DMS 273 (cell line): ENCODE measurements around the gene SASH1.

Experiments used
- DNase-seq: peaks from one replicate; lab custom pipeline; 2025; ENCODE audit not compliant: unreplicated experiment; lab: John Stamatoyannopoulos, UW

Gene SASH1

GRCh38 chr6:148516617-148517016, 174.0 kb downstream of the SASH1 start:
- no peak for DNase-seq

GRCh38 chr6:148517470-148517869, 174.8 kb downstream of the SASH1 start:
- no peak for DNase-seq

DNA sequence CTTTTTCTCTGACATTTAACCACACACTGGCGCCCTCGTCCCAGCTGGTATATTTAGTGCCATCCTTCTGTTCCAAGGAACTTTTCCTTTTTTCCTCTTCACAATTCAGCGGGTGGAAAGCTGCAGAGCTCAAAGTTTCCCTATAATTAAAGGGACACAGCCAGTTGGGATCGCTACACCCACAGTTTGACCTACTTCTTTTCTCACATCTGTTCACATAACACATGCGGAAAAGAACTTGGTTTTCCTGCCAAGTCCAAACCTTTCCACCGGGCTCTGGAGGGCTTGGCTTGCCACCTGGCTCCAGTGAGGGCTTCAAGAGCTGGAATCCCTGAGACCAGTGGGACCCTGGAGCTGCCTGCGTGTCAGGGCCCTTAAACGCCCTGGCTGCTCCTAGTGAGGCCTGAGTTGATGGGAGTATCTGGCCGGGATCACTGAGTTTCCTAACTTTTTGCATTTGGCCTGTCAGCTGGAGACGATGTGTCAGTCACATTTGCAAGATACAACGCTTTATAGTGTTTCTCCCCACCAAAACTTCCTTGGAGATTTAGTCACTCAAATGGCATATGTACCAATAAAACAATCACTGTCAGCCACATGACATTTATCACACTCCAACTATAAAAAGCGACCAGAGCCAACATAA, 176.0 kb downstream of the SASH1 start:
- DNase-seq = peak; percentile 88

DNA sequence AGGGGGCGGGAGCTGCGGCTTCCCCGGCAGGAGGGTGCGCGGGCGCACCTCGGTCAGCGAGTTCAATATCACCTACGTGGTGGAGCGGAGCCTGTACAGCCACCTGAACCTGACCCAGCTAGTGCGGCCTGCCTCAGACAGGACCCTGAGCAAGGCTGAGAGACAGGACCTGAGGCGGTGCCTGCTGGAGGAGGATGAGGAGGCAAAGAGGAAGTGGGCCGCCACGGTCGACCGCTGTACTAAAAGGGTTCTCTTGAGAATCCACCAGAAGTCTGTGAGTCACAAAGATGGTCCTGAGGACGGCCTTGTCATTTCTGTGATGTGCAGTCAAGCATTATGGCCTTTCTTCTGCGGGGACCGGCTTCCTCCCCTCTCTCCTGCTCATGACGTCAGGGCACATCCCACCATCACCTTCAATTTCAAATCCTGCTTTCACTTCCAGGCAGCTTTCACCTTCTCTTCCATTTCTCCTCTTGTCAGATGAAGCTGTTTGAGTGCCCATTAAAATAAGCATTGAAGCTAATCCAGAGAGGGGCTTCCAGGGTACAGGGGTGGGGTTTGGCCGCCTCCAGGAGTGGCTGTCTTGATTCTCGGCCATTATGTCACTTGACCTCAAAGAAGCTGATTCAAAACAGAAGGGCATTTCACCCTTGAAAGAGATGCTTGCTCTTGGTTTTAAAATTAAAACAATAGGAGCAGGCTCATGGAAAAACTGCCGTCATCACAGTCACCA, 177.6 kb downstream of the SASH1 start:
- DNase-seq = no peak

GRCh38 chr6:148521158-148521557, 178.5 kb downstream of the SASH1 start:
- DNase-seq = no peak

- no peak for DNase-seq
Measured at GRCh38 chr6:148521586-148521985, 178.9 kb downstream of the SASH1 start.

GRCh38 chr6:148523048-148523447, 180.4 kb downstream of the SASH1 start:
- no peak for DNase-seq

- no peak for DNase-seq
Measured at GRCh38 chr6:148523551-148523950, 180.9 kb downstream of the SASH1 start.

DNA sequence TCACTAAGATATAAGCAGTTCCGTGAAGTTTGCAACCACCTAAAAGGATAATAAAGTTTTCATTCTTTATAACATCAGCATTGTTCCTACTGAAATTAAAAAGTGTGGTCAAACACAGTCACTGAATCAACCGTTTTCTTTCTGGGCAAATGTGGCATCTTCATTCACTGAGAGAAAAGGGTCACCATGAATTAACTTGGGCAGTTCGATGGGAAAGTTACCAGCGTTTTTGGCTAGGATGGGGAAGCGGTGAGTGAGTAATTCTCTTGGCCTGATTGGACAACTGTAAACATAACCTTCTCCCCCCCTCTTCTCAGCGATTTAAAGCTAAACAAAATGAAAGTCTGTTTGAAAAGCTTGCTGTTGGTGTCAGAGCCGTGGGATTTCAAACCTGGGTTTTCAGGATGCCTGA, 181.8 kb downstream of the SASH1 start:
- DNase-seq = no peak

GRCh38 chr6:148524976-148525375, 182.3 kb downstream of the SASH1 start:
- DNase-seq = no peak

GRCh38 chr6:148525453-148525852, 182.8 kb downstream of the SASH1 start:
- DNase-seq = no peak

DNA sequence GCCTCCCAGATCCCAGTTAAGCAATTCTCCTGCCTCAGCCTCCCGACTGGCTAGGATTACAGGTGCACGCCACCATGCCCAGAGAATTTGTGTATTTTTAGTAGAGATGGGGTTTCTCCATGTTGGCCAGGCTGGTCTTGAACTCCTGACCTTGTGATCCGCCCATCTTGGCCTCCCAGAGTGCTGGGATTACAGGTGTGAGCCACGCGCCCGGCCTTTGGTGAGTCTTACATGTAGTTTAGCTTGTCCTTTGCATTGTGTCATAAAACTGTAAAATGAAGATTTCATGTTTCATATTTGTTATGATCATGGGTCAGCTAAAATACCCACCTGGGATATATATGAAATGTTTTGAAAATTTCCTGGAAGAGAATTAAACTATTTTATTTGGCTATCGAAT, 183.5 kb downstream of the SASH1 start:
- no peak for DNase-seq

DNA sequence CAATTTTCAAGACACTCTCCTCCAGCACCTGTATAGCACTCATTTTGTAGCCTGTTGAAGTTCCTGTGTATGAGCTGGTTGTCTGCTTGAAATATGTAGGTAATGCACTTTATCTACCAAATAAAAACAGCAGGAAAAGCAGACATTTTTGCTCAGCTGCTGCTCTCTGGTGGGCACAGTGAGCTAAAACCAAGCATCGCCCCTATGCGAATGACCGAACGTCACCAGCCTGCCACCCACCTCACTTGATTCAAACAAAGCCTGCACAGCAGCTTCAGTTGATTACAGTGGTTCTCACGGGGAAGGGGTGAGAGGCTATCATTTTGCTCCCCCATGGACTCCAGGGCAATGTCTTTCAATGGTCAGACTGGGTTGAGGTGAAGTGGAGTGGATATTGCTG, 185.7 kb downstream of the SASH1 start:
- DNase-seq = peak; percentile 38

GRCh38 chr6:148529010-148529409, 186.4 kb downstream of the SASH1 start:
- DNase-seq = no peak

DNA sequence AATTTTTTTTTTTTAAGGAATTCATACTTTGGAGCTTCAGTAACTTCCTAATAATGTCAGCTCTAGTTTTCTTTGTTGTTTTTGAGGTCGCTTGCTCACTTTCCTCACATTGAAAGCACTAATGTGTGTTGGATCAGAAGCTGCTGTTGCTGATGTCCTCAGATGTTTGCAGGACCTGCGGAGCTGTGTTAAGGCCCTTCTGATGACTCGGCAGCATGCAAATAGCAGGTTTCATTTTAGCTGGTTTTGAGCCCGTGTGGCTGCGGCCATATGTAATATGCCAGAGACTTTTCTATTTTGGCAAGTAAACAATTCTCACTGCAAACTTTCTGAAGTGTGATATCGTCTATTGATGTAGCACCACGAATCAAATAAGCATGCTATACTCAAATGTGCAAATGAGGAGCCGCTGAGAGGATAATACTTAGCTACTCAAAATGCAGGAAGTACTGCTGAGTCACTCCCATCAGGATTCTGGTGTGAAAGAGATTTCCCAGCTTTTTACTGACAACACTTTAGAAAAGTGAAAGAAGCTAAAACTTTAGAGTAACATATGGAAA, 187.8 kb downstream of the SASH1 start:
- peak; percentile 61 for DNase-seq

GRCh38 chr6:148530976-148531375, 188.3 kb downstream of the SASH1 start:
- DNase-seq = no peak

GRCh38 chr6:148532698-148533097, 190.1 kb downstream of the SASH1 start:
- DNase-seq = no peak

DNA sequence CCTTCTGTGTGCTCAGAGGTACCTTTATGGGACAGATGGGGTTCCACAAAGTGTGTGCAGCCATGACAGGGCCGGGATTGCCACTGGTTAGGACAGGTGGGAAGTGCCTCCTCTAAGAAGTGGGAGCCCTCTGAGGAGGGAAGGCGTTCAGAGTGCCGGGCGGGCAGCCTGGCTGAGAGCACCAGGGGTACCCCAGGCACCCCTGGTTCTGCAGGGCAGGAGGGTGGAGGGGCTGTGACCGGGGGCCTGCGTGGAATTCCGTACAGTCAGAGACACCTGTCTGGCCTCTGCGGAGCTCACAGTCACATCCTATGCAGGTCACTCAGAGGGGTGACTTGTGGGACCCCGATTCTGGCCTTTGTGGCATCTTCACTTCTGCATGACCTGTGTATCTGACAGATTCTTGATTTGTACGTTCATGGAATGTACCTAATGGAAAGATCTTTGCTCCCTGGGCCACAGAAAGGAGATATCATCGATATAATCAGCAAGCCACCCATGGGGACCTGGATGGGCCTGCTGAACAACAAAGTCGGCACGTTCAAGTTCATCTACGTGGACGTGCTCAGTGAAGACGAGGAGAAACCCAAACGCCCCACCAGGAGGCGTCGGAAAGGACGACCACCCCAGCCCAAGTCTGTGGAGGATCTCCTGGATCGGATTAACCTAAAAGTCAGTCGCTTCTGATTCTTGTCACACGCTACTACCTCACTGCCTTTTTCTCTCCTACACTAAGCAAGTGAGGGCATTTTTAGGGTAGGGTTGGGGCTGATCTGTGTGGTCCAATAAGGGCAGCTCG, 190.9 kb downstream of the SASH1 start:
- DNase-seq = no peak

GRCh38 chr6:148534871-148535270, 192.2 kb downstream of the SASH1 start:
- no peak for DNase-seq

- no peak for DNase-seq
Measured at GRCh38 chr6:148535381-148535780, 192.7 kb downstream of the SASH1 start.

DNA sequence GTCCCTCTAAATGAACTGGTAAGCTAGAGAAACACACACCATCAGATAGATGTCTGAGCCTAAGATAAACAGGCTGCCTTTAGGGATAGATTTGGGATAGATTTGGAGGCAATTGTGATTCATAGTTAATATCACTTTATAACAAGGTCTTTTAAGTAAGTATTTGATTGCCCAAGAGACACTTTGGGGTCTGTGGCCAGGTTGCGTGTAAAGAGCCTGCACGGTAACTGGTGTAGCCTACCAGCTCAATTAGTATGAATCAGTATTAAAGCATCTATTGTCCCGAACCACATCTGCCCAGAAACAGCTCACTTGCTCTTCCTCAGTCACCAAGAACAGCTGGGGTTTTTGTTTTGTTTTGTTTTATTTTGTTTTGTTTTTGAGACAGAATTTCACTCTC, 193.3 kb downstream of the SASH1 start:
- no peak for DNase-seq
